Measurements from ENCODE around the gene BCL2L1.
A peak's percentile ranks its signal among the peaks of the same experiment; 100 is the strongest.

BCL2L1 gene

GRCh38 chr20:31731321-31731717 is 8.7 kb upstream of the BCL2L1 start:
- DNase-seq (ENCODE audit: low read depth in 2 of 3, low spot score in 1 of 3): no peak

DNA sequence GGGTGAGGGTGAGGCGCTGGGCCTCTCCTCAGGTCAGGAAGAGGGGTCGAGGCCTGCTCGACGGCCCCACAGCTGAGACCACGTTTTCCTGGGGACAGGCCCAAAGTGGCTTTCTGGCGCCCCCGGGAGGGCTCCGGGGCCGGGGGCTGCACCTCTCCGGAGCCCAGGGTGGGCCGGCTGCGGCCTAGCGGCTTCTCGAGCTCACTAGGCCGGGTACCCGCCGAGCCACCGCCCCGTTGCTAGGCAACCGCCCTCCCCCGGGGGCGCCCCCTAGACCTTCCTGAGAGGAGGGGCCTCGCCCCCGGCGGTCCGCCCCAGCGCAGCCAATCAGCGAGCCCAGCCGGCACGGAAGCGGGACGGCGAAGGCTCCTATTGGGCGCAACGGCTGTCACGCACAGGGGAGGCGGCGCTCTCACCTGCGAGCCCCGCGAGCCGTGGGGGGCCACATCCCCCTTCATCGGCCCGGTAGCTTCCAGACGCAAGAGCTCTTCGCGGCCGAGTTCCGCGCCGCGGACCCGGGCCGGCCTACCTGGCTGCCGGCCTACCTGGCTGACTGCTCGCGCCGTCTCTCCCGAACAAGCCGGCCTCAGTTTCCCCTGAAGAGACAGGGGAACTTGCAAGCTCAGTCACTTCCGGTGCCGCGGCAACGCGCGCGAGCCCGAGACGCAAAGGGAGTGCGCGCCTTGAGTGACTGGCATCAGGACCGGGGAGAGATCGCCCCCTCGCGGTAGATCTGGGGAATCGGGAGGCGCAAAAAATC is 831 bp upstream of the BCL2L1 start:
- peak; percentile 94 to 98 (median 95) for DNase-seq (ENCODE audit: low read depth in 2 of 3, low spot score in 1 of 3)

GRCh38 chr20:31723069-31723318 is 326 bp upstream of the BCL2L1 start:
- no peak for DNase-seq (ENCODE audit: low read depth in 2 of 3, low spot score in 1 of 3)

DNA sequence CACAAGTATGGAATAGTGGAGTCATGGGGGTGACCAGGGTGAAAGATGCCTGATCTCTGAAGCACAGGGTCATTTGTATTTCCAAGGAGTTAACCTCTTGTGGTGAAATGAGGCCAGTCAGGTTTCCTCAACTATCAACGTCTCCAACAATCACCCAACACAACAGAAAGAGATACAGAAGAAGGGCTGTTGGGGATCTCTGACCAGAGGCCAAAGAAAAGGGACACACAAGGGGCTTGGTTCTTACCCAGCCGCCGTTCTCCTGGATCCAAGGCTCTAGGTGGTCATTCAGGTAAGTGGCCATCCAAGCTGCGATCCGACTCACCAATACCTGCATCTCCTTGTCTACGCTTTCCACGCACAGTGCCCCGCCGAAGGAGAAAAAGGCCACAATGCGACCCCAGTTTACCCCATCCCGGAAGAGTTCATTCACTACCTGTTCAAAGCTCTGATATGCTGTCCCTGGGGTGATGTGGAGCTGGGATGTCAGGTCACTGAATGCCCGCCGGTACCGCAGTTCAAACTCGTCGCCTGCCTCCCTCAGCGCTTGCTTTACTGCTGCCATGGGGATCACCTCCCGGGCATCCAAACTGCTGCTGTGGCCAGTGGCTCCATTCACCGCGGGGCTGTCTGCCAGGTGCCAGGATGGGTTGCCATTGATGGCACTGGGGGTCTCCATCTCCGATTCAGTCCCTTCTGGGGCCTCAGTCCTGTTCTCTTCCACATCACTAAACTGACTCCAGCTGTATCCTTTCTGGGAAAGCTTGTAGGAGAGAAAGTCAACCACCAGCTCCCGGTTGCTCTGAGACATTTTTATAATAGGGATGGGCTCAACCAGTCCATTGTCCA is 1.0 kb downstream of the BCL2L1 start:
- peak in 1 of 3 donors; percentile 19 for DNase-seq (ENCODE audit: low read depth in 2 of 3, low spot score in 1 of 3)

DNA sequence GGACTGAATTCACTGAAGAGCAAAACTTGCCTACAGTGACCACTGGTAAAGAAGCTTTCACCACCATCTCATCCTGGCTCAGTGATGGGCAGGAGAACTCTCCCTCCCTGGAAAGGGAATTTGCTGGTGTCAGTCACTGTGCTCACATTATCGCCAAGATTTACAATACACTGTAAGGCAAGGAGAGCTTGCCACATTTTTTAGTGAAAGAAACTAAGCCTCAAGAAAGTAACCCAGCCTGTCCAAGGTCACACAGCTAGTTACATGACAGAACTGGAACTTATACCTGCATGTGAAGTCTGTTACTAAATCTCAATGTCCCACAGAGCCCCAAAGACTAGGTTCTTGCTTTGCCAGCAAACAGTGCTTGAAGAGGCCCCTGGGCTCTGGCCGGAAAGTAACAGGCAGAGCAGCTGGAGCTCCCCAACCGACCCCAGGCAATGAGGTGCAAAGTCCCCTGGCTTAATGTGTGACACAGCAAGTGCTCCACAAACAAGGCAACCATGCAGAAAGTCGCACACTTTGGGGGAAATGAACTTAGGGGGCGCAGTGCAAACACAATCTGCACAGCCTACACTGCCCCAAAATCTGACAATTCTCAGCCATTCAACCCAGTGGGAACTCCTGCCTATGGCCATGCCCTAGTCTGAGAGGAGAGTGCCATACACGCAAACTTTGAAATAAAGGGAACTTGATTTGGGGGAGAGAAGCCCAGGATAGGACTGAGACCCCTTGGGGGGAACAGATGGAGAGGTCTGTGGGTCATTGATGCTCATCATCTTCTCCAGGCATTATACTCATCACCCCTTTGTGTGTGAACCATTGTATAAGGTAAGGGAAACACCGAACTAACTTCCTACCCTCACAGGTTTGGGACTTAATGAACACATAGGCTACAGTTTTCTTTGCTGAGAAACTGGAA is 1.9 kb downstream of the BCL2L1 start:
- DNase-seq (ENCODE audit: low read depth in 2 of 3, low spot score in 1 of 3): no peak

DNA sequence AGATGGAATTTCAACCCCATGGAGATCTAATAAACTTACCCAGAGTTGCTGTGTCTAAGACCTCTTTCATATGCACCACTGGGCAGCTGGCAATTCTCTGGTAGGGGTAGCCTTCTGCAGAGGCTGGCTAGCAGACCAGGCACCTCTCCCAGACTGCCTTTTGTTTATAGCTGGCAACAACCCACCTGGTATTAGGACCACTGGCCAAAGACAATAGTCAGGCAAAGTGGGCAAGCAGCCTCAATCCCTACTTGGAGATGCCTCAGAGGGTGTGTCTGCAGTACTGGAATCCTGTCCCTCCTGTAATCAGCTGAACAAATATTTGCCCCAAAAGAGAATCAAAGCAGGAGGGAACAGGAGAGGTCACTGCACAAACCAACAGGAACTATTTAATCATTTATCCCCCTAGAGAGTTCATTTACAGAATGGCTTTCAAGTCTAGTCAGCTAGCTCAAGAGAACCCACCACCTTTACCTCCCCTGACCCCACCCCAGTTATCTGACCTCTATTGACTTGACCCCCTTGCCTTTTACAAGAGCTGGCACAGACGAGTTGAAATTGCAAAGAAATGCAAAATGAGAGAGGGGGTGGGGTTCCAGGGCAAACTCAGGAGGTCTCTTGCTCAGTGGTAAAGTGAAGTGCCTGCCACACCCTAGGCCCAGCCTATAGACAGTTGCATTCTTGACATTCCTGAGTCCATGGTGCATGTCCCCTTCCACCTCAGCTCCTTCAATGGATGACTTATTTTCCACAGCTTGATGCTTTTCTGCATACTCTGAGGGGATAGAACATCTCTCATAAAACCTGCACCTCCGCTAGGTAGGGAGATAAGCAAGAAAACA is 2.8 kb downstream of the BCL2L1 start:
- DNase-seq (ENCODE audit: low read depth in 2 of 3, low spot score in 1 of 3): no peak

DNA sequence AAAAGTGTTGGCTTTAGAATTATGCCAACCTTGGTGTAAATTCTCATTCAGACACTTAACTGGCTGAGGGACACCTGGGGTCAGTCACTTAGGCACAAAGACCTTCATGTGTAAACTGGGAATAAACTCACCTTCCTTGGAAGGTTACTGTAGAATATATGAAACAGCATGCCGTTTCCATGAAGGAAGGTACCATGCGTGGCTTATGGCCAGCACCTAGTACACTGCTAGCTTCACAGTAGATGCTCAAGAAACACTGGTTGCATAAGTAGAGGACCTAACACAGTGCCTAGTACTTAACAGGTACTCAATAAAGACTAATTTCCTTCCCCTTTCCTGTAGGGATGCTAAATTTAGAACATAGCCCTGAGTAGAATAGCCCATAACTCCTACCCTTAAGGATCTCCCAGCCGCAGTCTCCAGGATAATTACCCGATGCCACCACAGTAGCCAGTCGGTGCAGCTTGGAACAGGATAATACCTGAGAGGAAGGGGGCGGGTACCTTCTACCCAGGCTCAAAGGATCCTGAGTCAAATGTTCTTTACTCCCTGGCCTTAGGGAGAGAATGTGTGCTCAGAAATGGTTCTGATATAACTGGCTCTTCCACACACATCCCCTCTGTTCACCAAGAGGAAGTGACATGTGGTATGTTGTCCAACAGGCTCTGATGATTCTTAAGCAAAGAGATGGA is 3.6 kb downstream of the BCL2L1 start:
- DNase-seq (ENCODE audit: low read depth in 2 of 3, low spot score in 1 of 3): no peak

DNA sequence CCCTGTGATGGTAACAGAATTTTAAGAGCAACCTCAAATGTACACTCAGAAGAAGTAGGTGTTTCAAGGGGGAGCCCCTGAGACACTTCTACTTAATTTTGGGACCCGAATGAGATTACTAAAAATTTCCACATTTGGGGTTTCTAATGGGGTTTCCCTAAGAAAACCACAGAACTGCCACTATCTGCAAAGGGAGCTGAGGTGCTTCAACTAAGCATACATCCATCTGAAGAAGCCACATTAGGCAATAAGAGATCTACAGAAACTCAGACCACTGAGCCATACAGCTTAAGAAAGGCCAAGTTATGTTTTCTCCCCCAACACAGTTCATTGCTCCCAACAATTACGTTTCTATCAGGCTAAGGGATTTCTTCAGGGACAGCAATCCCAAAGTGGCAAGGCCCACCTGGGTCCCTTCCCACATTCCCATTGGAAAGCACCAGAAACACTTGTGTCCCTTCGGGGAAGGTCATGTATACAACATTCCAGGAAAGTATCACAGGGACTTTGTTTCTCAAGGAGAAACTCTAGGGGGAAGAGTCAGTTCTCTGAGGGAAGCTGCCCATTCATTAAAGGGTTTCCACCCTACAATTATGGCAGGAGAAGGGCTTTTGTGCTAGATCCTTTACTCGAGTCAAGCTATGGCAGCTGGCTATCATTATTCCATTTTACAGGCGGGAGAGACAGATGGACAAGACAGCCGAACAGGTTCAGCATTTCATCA is 5.0 kb downstream of the BCL2L1 start:
- DNase-seq (ENCODE audit: low read depth in 2 of 3, low spot score in 1 of 3): peak in 2 of 3 donors; percentile 20 to 64

DNA sequence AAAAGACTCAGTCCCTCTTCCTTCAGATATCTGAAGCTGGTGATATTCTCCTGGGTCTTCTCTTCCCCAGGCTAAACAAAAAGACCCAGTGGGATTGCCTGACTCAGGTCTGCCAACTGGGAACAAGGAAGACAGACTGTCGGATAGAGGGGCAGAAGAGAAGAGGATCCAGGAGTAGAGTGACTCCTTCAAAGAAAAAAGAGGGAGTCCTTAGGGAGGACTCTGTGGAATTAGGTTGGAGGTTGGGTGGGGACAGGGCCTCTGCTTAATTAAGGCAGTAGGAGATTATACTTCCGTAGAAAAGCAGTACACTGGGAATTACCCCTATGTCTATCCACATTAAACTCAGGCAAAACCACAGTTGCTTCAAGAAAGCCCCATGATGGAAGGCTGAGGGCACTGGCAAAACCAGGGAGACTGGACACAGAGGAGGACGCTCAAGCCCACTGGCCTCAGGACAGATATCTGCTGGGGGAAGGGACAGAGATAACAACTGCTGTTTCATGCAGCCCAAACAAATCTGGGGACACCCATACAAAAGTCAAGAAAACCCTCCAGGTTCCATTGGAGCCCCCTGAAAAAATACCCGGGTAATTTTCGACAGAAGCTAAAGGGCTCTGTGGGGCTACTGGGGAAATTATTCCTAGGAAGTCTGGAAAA is 5.7 kb downstream of the BCL2L1 start:
- DNase-seq (ENCODE audit: low read depth in 2 of 3, low spot score in 1 of 3): peak in 1 of 3 donors; percentile 8

DNA sequence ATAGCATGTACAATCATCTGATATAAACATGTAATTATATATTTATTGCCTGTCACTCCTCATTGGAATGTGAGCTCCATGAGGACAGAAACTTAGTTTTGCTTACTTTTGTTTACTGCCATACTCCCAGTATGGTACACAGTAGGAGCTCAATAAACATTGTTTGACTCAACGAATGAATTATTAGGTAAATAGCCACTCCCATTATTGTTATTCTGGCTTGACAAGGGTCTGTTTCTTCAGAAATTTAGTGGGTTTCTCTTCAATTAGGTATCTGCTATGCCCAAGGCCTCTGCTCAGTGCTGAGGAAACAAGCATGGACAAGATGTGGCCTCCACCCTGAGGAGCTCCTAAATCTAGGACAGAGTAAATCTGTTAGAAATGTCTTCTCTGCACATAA is 6.3 kb downstream of the BCL2L1 start:
- no peak for DNase-seq (ENCODE audit: low read depth in 2 of 3, low spot score in 1 of 3)

GRCh38 chr20:31715766-31716165 is 6.9 kb downstream of the BCL2L1 start:
- DNase-seq (ENCODE audit: low read depth in 2 of 3, low spot score in 1 of 3): no peak

- no peak for DNase-seq (ENCODE audit: low read depth in 2 of 3, low spot score in 1 of 3)
These were observed 9.1 kb downstream of the BCL2L1 start for GRCh38 chr20:31713312-31714273.

GRCh38 chr20:31712564-31713311 is 9.9 kb downstream of the BCL2L1 start:
- no peak for DNase-seq (ENCODE audit: low read depth in 2 of 3, low spot score in 1 of 3)

GRCh38 chr20:31712112-31712553 is 10.5 kb downstream of the BCL2L1 start:
- no peak for DNase-seq (ENCODE audit: low read depth in 2 of 3, low spot score in 1 of 3)

GRCh38 chr20:31711179-31712111 is 11.2 kb downstream of the BCL2L1 start:
- DNase-seq (ENCODE audit: low read depth in 2 of 3, low spot score in 1 of 3): no peak

Data from stimulated activated CD4-positive, alpha-beta T cell treated with anti-CD3 and anti-CD28 coated beads, Interleukin-12 subunit alpha, Interleukin-12 subunit beta, amount 100 ng/mL, for 48 hours (primary cell).